Endothelial cell of umbilical vein (primary cell): Measurements from ENCODE around the gene MGAT4D. TPM values are rescaled to one million over a fixed set of nuclear protein-coding genes. Genes with fewer than 3 reads are reported as not detected.

Experiments
- BruUV-seq: library from RNA; stranded (reverse); fragments of 400-500 nt; replicated peaks from 2 replicates; lab custom pipeline; 2021; lab: Mats Ljungman, UMichigan
- CTCF ChIA-PET: fragments of 300-600, 350-600 bp; sonication (Branson Sonifier 250); formaldehyde crosslinking; loops from one replicate; lab custom pipeline; 2021; ENCODE audit warnings: antibody characterized with exemption, inconsistent platforms; lab: Charles Lee
- POLR2A ChIA-PET: fragments of 300-600, 350-600 bp; sonication (Branson Sonifier 250); formaldehyde crosslinking; loops from one replicate; lab custom pipeline; 2021; ENCODE audit warnings: antibody characterized with exemption, inconsistent platforms; lab: Charles Lee
- DNase-seq: peaks from one replicate; pipeline ENCODE4 v3.0.0-alpha.2; 2011; ENCODE audit warnings: low read depth, low spot score
- FAIRE-seq: peaks from 2 replicates; lab custom pipeline; 2011; peaks lifted over from hg19 to GRCh38; lab: Jason Lieb, UNC
- H2AFZ ChIP-seq: 2 replicates; pipeline ENCODE4 v1.6.0; 2012; ENCODE audit warnings: low read depth, low read length, control low read depth, inconsistent platforms
- H3K27ac ChIP-seq: 2 replicates; pipeline ENCODE4 v1.5.1; 2011; ENCODE audit warnings: low read depth, mild to moderate bottlenecking, control low read depth, low read length, moderate library complexity; ENCODE audit not compliant: insufficient read depth
- H3K27me3 ChIP-seq, 2 experiments: 2 replicates each; pipeline versions ENCODE4 v1.6.0 to v1.6.1; 2011; ENCODE audit warnings: low read length in 2 of 2, mixed read lengths in 1 of 2; ENCODE audit not compliant: control insufficient read depth in 2 of 2, insufficient read depth in 2 of 2
- H3K36me3 ChIP-seq, 2 experiments: 2 replicates in 1 of 2; 3 replicates in 1 of 2; pipeline ENCODE4 v1.5.1; 2011; ENCODE audit warnings: low read length in 2 of 2, mild to moderate bottlenecking in 1 of 2, moderate library complexity in 1 of 2; ENCODE audit not compliant: control insufficient read depth in 2 of 2, insufficient read depth in 2 of 2; ENCODE audit errors: extremely low read depth in 1 of 2
- H3K4me1 ChIP-seq: 3 replicates; pipeline ENCODE4 v1.5.1; 2011; ENCODE audit warnings: mild to moderate bottlenecking, low read length; ENCODE audit not compliant: control insufficient read depth, insufficient read depth; ENCODE audit errors: extremely low read depth
- H3K4me2 ChIP-seq: 2 replicates; pipeline ENCODE4 v1.6.1; 2011; ENCODE audit warnings: low read length, control low read depth, mixed read lengths; ENCODE audit not compliant: insufficient read depth
- H3K4me3 ChIP-seq, 3 experiments: fragments of 200-600 bp in 1 of 3; sonication (generic), shearing (Covaris generic) in 1 of 3; replicated peaks in 1 of 3; 2 replicates each; pipeline ENCODE4 v1.5.1; 2011 to 2016; ENCODE audit warnings: control low read depth in 3 of 3, low read length in 3 of 3, mild to moderate bottlenecking in 2 of 3, inconsistent platforms in 1 of 3, low read depth in 1 of 3, moderate library complexity in 1 of 3; ENCODE audit not compliant: insufficient read depth in 1 of 3
- H3K79me2 ChIP-seq: 2 replicates; pipeline ENCODE4 v1.6.0; 2012; ENCODE audit warnings: low read length, inconsistent platforms; ENCODE audit not compliant: control insufficient read depth, insufficient read depth
- H3K9ac ChIP-seq: replicated peaks from 2 replicates; pipeline ENCODE3; 2011; ENCODE audit warnings: low read length, control low read depth; ENCODE audit not compliant: insufficient read depth; ENCODE audit errors: extremely low read depth
- H3K9me1 ChIP-seq: replicated peaks from 3 replicates; pipeline ENCODE4 v1.6.0; 2011; ENCODE audit warnings: mild to moderate bottlenecking, low read length; ENCODE audit not compliant: control insufficient read depth, insufficient read depth; ENCODE audit errors: extremely low read depth
- H3K9me3 ChIP-seq: replicated peaks from 2 replicates; pipeline ENCODE4 v1.5.1; 2012; ENCODE audit warnings: low read length, inconsistent platforms; ENCODE audit not compliant: control insufficient read depth, insufficient read depth
- H4K20me1 ChIP-seq: replicated peaks from 2 replicates; pipeline ENCODE3; 2011; ENCODE audit warnings: mild to moderate bottlenecking, low read length; ENCODE audit not compliant: control insufficient read depth, insufficient read depth; ENCODE audit errors: extremely low read depth
- EZH2 ChIP-seq: IDR thresholded peaks from 2 replicates; pipeline ENCODE4 v1.6.1; 2012; ENCODE audit warnings: borderline replicate concordance, low read depth, mild to moderate bottlenecking, moderate library complexity, low read length, inconsistent platforms; ENCODE audit not compliant: severe bottlenecking
- FOS ChIP-seq: IDR thresholded peaks from 2 replicates; pipeline ENCODE4 v1.6.1; 2011; ENCODE audit warnings: mild to moderate bottlenecking, low read length, moderate library complexity, borderline replicate concordance; ENCODE audit not compliant: insufficient read depth
- JUN ChIP-seq: IDR thresholded peaks from 2 replicates; pipeline ENCODE4 v1.6.1; 2011; ENCODE audit warnings: borderline replicate concordance, low read depth; ENCODE audit not compliant: insufficient read length, insufficient read depth
- MAX ChIP-seq: IDR thresholded peaks from 2 replicates; pipeline ENCODE4 v1.6.1; 2011; ENCODE audit not compliant: insufficient read depth, insufficient read length
- MYC ChIP-seq: IDR thresholded peaks from one replicate; pipeline ENCODE4 v1.6.1; 2011; ENCODE audit warnings: mild to moderate bottlenecking, low read depth, low read length
- POLR2A ChIP-seq: IDR thresholded peaks from 2 replicates; pipeline ENCODE4 v1.6.1; 2012; ENCODE audit warnings: low read depth, mild to moderate bottlenecking, control low read depth, low read length
- POLR2AphosphoS5 ChIP-seq: IDR thresholded peaks from 2 replicates; pipeline ENCODE4 v1.6.1; 2012; ENCODE audit warnings: low read depth, mild to moderate bottlenecking, control low read depth, low read length, moderate library complexity; ENCODE audit not compliant: insufficient read depth
- dilution Hi-C: fragments of 300-500 bp; cut with MboI; formaldehyde crosslinking; loops from one replicate; pipeline ENCODE4 v1.15.0; 2019; ENCODE audit warnings: low sequenced_read_pairs; ENCODE audit not compliant: extremely low pct_ligation_motif_present
- intact Hi-C: fragments of 100-400 bp; cut with micrococcal nuclease; formaldehyde crosslinking; loops from one replicate; pipeline ENCODE4 v1.10.0; 2022
- polyA plus RNA-seq, 4 experiments: library from polyadenylated mRNA; depleted of rRNA in 3 of 4; stranded (reverse) in 3 of 4; unstranded in 1 of 4; fragments of >200 nt; gene quantifications; 2 replicates each; pipeline versions ENCODE4 v1.2.1 to v1.2.3, GENCODE V29; 2011 to 2012; ENCODE audit warnings: missing spikeins in 1 of 4
- total RNA-seq: library from RNA; stranded (reverse); gene quantifications from 2 replicates; pipeline ENCODE4 v1.2.3, GENCODE V29; 2021

MGAT4D gene
- total and polyA plus RNA-seq, 2 donors (not counting 3 experiments of a cell fraction or from before 2014, with no cell fraction given), result not detected

- Histone ChIP-seq H4K20me1 (no peaks in the 10 kb centered on the region), H3K4me1 (no peaks in the 10 kb centered on the region), H3K9ac (no peak overlapping the region), H3K9me1 (no peaks in the 10 kb centered on the region), H3K79me2 (no peaks in the 10 kb centered on the region), H3K27me3 (peaks cover 0 to 4% of the 10 kb centered on the region in 2 experiments), H3K27ac (no peak overlapping the region), H3K9me3 (no peaks in the 10 kb centered on the region), H3K4me3 (no peak overlapping the region), H2AFZ (no peak overlapping the region), H3K4me2 (no peak overlapping the region), H3K36me3 (no peaks in the 10 kb centered on the region)
- intact Hi-C loops, result no loop called here
- ChIA-PET POLR2A (no interaction called here), CTCF (no interaction called here)
- dilution Hi-C loops, result no loop called here
- BruUV-seq, result no TSS peak
- no peak for FAIRE-seq
- no peak for DNase-seq
- TF ChIP-seq MYC (no peak), POLR2A (no peak), POLR2AphosphoS5 (no peak), JUN (no peak), MAX (no peak), EZH2 (no peak), FOS (no peak)
Measured at GRCh38 chr4:140395668-140396067, 102.4 kb downstream of the MGAT4D start.

Other genes with a start within 250 kb of the MGAT4D start
- 38.3 and 38.5 TPM in 2 replicates for gene SCOC, start 124.6 kb downstream of the MGAT4D start, total RNA-seq
- 6.8 and 12.3 TPM in 2 replicates for gene SCOC, start 124.6 kb downstream of the MGAT4D start, polyA plus RNA-seq
- 0.60 and 1.00 TPM in 2 replicates for gene CLGN, start 70.6 kb downstream of the MGAT4D start, total RNA-seq
- gene CLGN, start 70.6 kb downstream of the MGAT4D start, polyA plus RNA-seq, result 0.05 and 0.12 TPM in 2 replicates
- 20.5 and 23.6 TPM in 2 replicates for gene ELMOD2, start 25.9 kb upstream of the MGAT4D start, total RNA-seq
- 2.6 and 5.0 TPM in 2 replicates for gene ELMOD2, start 25.9 kb upstream of the MGAT4D start, polyA plus RNA-seq
- gene UCP1, start 70.7 kb upstream of the MGAT4D start, total RNA-seq, result not detected in 2 replicates
- not detected in 2 replicates for gene UCP1, start 70.7 kb upstream of the MGAT4D start, polyA plus RNA-seq